ENCODE measurements around the gene USP54.

The USP54 gene

GRCh38 chr10:73494877-73495225 lies 96.3 kb downstream of the USP54 start:
- peaks cover 0 to 23% of the 10 kb centered on the region in 2 experiments; a peak in 2 of 3 replicates for H3K36me3 ChIP-seq (ENCODE audit: control insufficient read depth in 2 of 2, insufficient read depth in 1 of 2, low read length in 2 of 2)
- ChIA-PET POLR2A (interaction anchor here (0.9 to 1.9 kb wide), 6 partner anchors 11 to 242 kb away, joined by 3 to 15 read pairs (median 6); partner anchors contain the start of genes ANXA7, CFAP70 and MRPS16), CTCF (interaction anchor here (1.3 kb wide), 1 partner anchor 35 kb away, joined by 3 read pairs; no protein-coding TSS in a partner anchor)
- TF ChIP-seq HIC1 (tag by site-specific recombination; IDR thresholded peaks at IDR 0.05) (no peak), ZNF2 (tag by site-specific recombination; IDR thresholded peaks at IDR 0.05) (no peak), ZNF394 (tag by site-specific recombination; IDR thresholded peaks at IDR 0.05; ENCODE audit: borderline replicate concordance) (no peak), ZNF585B (tag by site-specific recombination; IDR thresholded peaks at IDR 0.05) (no peak), ZNF416 (tag by site-specific recombination; IDR thresholded peaks at IDR 0.05) (no peak), ZNF10 (tag by site-specific recombination; IDR thresholded peaks at IDR 0.05) (0 out of 2 replicates have a peak, but pooled peaks have one; percentile 37), ZNF362 (tag by site-specific recombination; IDR thresholded peaks at IDR 0.05) (no peak), ZNF366 (tag by site-specific recombination; conservative IDR thresholded peaks at IDR 0.05) (0 out of 2 replicates have a peak, but pooled peaks have one; percentile 12), ZNF221 (tag by site-specific recombination; IDR thresholded peaks at IDR 0.05; ENCODE audit: borderline replicate concordance) (no peak), ZBTB8A (tag by site-specific recombination; IDR thresholded peaks at IDR 0.05) (no peak), ZNF529 (tag by site-specific recombination; IDR thresholded peaks at IDR 0.05; ENCODE audit: insufficient replicate concordance) (no peak), ZNF121 (tag by site-specific recombination; IDR thresholded peaks at IDR 0.05) (no peak), ZNF311 (tag by site-specific recombination; IDR thresholded peaks at IDR 0.05; ENCODE audit: borderline replicate concordance) (no peak), ZNF335 (tag by site-specific recombination; conservative IDR thresholded peaks at IDR 0.05) (no peak; the same call in 1 of the 2 replicates), ZFHX2 (tag by site-specific recombination; conservative IDR thresholded peaks at IDR 0.05) (peak; percentile 30; the same call in 1 of the 2 replicates), GLI2 (tag by site-specific recombination; IDR thresholded peaks at IDR 0.05; ENCODE audit: borderline replicate concordance, low read depth) (no peak), ZBTB48 (tag by site-specific recombination; IDR thresholded peaks at IDR 0.05) (no peak), GLIS1 (tag by site-specific recombination; IDR thresholded peaks at IDR 0.05) (no peak), KLF10 (tag by site-specific recombination; IDR thresholded peaks at IDR 0.05) (no peak)
- TF ChIP-seq, protein P1, sequence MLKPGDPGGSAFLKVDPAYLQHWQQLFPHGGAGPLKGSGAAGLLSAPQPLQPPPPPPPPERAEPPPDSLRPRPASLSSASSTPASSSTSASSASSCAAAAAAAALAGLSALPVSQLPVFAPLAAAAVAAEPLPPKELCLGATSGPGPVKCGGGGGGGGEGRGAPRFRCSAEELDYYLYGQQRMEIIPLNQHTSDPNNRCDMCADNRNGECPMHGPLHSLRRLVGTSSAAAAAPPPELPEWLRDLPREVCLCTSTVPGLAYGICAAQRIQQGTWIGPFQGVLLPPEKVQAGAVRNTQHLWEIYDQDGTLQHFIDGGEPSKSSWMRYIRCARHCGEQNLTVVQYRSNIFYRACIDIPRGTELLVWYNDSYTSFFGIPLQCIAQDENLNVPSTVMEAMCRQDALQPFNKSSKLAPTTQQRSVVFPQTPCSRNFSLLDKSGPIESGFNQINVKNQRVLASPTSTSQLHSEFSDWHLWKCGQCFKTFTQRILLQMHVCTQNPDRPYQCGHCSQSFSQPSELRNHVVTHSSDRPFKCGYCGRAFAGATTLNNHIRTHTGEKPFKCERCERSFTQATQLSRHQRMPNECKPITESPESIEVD (tag by site-specific recombination; IDR thresholded peaks at IDR 0.05) = peak; percentile 51; the same call in 1 of the 2 replicates
- TF ChIP-seq, protein P2, sequence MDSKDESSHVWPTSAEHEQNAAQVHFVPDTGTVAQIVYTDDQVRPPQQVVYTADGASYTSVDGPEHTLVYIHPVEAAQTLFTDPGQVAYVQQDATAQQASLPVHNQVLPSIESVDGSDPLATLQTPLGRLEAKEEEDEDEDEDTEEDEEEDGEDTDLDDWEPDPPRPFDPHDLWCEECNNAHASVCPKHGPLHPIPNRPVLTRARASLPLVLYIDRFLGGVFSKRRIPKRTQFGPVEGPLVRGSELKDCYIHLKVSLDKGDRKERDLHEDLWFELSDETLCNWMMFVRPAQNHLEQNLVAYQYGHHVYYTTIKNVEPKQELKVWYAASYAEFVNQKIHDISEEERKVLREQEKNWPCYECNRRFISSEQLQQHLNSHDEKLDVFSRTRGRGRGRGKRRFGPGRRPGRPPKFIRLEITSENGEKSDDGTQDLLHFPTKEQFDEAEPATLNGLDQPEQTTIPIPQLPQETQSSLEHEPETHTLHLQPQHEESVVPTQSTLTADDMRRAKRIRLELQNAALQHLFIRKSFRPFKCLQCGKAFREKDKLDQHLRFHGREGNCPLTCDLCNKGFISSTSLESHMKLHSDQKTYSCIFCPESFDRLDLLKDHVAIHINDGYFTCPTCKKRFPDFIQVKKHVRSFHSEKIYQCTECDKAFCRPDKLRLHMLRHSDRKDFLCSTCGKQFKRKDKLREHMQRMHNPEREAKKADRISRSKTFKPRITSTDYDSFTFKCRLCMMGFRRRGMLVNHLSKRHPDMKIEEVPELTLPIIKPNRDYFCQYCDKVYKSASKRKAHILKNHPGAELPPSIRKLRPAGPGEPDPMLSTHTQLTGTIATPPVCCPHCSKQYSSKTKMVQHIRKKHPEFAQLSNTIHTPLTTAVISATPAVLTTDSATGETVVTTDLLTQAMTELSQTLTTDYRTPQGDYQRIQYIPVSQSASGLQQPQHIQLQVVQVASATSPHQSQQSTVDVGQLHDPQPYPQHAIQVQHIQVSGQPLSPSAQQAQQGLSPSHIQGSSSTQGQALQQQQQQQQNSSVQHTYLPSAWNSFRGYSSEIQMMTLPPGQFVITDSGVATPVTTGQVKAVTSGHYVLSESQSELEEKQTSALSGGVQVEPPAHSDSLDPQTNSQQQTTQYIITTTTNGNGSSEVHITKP (tag by site-specific recombination; IDR thresholded peaks at IDR 0.05) = peak; percentile 95
- peaks cover 11% of the 10 kb centered on the region; the same call in 1 of the 2 replicates for H3K4me1 ChIP-seq (ENCODE audit: control insufficient read depth, insufficient read depth, low read length)
- peak overlapping the region; percentile 81 for H3K4me3 ChIP-seq (ENCODE audit: low read depth, low read length)
- peak overlapping the region; percentile 93 for H3K27ac ChIP-seq (ENCODE audit: extremely low read depth, low read depth, low read length)
- H3K9me3 ChIP-seq (ENCODE audit: control insufficient read depth, insufficient read depth, low read depth, low read length) = no peaks in the 10 kb centered on the region

Data from HEK293 (cell line).